ENCODE results near the gene KCTD1.

The KCTD1 gene

DNA sequence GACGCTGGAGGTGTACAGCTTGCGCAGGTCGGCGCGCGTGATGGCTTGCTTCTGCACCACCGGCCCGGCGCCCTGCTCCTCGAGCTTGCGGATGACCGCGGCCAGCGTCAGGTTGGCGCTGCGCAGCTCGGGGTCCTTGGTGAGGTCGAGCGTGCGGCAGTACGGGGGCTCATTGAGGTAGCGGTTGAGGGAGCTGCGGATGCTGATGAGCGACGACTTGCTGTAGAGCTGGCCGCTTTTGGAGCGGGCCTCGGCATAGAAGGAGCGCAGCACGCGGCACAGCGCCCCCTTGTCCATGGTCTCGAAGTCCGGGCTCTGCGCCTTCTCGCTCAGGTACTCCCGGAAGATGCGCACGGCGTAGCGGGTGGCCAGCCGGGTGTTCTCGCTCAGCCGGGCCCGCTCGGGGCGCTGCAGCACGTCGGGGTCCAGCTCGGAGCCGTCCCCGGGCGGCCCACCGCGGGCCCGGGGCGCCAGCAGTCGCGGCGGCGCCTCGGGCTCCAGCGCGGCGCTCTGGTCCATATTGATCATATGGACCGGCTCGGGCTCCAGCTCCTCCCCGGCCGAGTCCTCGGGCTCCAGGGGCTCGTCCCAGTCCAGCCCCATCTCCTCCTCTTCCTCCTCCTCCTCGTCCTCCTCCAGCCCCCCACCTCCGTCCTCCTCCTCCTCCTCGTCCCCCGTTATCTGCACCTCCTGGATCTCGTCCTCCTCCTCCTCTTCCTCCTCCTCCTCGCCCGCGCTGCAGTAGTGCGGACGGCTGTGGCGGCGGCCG, 523 bp downstream of the KCTD1 start:
- DNase-seq: no peak

DNA sequence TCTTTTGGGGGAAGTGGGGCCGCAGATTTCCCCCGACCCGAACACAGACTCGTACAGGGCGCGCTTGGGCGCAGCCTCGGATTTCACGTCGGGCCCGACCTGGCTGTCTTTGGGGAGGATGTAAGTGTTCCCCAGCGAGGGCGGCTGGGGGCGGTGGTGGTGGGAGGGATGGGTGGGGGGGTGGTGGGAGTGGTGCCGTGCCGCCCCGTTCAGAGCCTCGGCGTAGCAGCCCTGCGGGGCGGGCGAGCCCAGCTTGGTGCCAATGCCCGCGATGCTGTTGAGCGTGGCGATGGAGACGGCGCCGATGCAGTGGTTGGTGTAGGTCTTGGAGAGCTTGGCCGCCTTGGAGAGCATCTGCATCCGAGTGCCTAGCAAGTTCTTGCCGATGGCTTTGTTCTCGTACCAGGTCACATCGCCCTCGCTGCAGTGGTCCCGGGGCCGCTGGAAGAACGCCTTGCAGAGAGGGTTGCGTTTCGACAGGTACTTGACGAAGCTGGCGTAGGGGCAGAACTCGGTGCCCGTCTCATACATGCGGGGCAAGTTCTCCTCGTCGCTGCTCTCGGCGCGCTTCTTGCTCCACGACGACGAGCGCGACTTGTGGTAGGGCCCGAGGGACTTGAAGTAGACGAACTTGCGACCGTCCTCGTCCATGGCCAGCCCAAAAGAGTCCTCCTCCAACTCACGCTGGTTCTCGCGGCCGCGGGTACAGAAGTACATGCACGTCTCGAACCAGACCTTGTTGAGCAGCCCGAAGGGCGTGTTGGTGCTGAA, 1.3 kb downstream of the KCTD1 start:
- no peak for DNase-seq

DNA sequence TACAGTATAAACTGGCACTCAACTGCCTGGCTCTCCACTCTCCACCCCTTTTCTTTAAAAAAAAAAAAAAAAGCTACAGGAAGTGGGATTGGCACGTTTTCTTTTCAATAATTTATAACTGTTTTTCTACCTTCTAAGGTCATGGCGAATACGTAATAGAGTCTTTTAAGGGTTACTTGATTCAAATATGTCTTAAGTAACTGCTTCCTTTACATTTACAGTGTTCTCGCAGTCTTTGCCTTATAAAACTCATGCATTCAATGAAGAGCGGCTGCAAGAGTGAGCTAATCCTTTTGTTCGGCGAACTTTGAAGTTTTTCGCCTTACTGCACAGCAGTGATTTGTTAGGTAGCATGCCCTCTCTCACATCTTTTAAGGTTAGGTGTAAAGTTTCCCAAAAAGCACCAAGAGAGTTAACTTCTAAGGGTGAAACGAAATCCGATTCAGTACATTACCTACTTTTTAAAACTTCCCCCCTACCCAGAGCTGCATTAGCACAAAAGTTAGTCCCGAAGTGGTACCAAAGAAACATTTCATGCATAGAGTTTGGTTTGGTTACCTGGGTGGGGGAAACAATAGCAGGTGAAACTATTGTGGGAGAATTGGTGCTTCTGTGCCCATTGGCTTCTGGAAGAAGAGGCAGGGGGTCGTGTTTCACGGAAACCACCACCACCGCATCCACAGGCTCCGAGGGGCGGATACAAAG, 2.0 kb downstream of the KCTD1 start:
- no peak for DNase-seq

DNA sequence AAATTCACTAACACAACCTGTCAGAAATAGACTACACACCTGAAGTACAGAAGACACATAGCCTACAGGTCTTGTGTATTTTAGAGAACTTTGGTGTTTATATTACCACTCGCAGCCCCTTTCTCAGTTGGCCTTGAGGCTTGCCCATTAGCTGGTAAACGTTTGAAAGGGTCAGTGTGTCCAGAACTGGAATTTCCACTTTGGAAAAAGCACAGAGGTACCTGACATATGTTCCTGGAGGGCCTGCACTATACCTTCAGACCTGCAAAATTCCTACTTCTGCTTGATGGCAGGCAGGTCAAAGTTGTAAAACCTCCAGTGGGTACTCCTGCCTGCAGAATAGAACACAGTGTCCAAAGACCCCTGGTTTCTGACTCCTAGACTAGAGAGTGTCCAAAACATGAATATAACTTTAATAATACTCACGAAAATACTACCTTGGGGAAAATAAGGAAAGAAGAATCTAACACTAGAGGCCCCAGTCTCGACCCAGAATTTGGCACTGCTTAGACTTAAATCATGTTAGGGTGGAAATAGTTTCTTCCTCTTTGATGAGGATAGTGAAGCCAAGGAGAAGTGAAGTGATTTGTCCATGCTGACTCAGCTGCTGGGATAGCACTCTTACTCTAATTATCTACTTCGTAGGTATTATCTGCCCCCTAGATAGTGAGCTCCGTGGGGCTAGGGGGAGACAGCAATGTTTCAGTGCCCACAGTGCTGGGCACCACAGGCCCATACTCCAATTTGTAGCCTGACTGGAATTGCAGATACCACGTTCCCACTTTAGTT, 2.8 kb downstream of the KCTD1 start:
- DNase-seq: no peak

DNA sequence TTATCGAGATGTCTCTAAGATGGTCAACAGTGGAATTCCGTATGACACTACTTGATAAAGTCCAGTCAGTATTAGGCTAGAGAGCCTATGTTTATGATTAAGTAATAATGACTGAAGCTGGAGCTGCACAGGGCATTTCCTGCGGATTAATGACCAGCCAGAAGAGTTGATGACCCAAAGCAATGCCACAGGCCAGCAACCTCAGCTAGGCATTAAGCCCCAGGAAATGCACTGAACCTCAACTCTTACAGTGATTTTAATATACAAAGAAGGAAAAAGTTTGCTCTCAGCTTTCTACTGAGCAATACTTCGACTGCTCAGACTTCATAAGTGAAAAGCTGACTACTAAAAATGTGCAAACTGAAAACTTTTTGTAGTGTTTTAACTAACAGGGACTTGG, 3.9 kb downstream of the KCTD1 start:
- DNase-seq: no peak

DNA sequence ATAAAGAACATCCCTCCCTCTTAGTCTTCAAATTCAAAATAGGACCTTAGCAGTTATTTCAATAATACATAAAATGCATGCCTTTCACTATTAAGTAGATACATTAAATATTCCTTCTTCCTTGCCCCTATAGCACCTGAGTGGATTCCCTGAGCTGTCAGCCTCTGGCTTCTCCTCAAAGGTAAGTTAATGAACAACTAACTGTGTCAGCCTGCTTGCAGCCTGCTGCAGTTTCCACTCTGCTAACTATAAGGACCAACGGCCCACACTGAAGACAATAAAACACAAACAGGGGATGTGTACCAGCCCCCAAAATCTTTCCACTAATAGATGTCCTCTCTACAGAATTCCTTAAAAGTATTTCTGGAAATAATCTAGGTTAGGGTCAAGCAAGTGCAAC, 5.0 kb downstream of the KCTD1 start:
- DNase-seq: no peak

DNA sequence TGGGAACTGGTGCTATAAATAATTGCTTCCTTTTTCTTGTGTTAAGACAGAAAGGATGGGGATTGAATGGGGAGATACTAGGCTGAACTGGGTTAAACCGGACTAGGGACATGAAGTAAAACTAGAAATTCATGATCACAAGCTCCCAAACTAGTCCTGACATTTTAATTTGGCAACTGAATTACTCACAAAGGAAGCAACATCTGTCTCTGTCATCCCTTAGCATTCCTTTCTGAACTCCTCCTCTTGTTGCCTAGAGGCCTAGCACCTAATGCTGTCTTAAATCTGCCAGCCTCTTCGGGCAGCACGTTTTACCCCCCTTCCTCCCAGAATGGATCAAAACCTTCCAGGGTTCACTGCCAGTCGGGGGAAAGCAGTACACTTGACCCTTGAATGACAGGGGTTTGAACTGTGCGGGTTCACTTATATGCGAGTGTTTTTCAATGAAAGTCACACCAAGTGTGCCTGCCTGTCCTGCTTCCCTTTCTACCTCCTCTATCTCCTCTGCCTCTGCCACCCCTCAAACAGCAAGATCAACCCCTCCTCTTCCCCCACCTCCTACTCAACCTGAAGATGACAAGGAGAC, 8.2 kb downstream of the KCTD1 start:
- DNase-seq: no peak

DNA sequence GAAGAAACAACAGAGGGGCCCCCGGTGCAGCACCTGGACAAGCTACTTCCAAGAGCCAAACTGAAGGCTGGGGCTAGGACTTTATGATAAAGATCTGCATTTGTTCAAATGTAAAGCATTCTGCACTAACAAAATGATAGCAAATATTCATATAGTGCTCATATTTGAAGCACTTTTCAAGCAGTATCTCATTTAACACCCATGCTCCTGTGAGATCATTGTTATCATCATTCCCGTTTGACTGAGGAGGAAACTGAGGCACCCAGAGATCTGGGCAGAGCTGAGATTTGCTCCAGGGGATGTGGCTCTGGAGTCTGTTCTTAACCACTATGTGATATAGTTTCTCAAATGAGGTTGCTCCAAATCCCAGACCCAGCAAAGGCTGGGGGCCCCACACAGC, 9.8 kb downstream of the KCTD1 start:
- no peak for DNase-seq

DNA sequence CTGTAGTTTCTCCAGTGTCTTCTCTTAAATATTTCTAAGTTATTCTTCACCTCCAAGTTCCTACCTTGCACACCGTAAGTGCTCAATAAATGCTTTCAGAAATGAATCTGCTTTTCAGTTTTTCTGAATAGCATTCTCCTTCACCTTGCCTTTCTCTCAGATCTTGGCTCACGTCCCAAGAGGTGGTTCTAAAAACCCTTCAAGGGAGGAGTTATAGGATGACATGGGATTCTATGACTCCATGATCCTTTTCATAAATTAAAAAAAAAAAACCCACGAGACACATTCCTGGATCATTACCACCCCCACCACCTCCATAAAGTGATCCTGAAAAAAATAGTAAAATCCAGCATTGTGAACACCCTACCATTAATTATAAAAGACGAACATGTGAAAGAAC, 11.7 kb downstream of the KCTD1 start:
- no peak for DNase-seq

DNA sequence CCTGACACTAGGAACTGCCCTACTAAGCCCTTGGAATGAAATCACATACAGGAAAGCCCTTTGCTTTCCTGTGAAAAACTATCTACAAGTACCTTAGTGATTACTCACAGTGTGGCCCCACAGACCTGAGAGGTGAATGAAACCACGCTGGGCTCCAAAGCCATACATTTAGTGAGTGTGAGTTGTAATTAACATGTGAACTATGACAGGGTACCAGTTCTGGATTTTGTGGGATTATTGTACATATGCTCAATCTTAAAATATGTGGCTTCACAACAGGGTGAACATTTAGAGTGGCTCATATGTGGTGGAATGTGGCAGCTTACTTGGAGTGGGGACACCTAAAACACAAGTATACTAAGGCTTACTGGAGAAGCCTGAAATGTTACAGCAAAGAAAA, 12.3 kb downstream of the KCTD1 start:
- no peak for DNase-seq

DNA sequence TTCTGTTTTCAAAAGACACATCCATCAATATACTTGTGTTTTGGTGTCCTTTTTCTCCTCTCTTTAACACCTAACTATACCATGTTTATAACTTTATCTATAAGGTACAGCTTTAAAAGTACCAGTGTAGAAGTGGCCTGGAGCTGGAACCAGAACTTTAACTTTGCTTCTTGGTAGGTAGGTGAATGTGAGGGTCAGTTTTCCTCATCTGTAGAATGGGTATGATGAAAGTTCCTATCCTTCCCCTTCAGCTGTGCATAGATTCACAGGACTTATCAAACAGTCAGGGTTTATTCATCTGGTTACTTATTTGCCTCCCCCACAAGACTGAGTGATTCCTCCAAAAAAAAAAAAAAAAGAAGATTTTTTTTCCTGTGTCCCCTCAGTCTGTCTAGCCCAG, 12.7 kb downstream of the KCTD1 start:
- DNase-seq: no peak

DNA sequence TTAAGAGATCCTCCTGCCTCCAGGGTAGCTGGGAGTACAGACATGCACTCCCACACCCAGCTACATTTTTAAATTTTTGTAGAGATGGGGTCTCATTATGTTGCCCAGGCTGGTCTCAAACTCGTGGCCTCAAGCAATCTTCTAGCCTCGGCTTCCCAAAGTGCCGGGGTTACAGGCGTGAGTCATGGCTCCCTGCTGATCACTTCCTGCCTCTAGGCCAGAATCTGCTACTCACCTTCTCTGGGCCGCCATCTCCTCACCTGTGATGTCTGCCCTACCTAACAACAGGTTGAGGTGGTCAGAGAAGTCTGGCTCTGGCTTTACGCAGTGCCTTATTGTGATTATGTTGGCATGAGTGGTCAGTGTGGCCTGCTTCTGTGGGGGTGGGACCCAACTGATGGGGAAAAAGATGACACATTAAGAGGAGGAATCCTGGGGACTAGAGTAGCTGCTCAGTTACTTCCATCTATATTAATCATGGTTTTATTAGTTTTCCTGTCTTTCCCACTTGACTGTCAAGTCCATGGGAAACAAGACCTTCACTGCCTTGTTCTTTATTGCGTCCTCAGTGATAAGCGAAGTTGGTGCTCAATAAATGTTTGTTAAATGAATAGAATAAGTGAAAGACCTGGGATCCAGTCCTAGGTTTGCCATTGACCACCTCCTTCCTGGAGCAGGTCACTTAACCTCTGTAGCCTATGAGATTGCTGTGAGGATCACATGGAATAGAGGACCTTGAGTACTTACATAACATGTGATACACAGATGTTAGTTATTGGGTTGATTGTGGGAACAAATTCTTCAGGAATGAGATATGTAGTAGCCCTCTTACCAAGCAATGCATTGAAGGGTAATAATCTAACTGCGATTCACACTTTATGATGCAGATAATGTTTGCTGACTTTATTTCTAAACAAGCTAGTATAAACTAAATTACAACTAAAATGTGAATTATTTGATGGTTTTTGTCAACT, 15.7 kb downstream of the KCTD1 start:
- DNase-seq: no peak

DNA sequence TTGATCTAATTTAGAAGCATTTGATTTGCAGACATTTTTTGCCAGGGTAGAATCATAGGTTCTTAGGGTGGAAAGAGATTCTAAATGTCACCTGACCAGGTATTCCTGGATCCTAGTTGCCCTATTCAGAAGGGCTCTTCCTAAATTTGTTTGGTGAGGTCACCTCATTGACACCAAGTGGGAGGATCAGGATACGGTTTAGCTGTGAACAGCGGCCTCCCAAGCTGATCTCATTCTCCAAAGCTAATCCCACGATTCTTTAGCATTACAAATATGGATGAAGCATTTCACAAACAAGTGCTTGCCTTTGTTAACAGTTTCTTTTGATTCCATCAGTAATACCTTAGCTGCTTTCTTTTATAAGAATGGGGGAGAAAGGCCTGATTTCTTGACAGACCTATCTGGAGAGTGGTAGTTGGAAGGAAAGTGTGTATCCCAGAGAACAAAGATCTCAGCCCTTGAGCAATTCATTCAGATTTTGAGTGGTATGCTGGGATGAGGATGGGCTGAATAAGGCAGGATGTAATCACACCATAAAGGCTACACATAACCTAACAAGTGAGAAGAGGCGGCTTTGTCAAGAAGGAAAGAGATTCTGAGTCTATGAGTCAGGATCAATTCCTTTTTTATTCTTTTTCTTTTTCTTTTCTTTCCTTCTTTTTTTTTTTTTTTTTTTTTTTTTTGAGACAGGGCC, 16.6 kb downstream of the KCTD1 start:
- no peak for DNase-seq

DNA sequence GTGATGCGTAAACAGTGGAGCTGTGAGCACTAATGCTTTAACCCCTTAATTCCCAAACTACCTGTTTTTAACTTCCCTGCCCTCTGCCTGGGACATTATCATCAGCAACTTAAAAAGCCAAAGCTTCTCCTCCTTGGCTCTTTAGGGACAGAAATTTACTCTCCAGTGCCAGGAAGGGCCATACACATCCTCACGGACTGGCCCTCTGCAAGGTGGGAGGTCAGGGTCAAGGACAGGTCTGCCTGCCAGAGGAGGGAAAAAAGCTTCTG, 21.5 kb downstream of the KCTD1 start:
- DNase-seq: no peak

DNA sequence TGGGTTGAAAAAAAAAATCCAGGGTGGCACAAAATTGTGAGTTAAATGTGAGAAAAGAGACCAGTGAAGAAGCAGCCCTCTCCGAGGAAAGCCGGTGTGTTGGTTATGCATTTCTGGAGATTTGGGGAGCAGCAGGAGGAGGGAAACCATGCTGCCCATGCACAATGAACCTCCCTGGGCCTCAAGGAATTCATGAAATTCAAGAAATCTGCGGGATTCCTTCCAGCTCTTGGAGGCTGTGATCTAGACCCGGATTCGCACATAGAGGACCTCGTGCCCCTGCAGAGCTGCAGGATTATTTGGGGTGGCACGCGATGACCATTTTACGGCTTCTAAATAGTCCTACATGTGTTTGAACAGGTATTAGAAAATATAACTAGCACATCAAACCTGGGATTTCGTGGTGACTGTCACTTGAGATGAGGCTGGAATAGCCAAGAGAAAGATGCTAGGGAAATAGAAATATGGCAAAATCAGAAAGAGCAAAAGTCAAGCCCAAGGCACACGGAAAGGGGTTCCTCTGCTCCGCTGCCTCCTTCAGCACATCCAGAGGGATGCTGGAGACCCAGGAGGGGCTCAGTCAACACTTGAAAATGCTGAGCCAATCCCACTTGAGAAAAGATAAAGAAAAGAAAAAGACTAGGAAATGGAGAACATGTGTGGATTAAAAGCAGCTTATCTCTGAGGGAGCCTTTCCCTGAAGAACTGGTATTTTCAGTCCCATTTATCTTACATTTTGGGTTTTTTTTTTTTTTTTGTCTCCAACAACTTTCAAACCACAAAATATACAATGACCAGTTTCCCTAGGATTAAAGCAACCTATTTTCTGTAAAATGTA, 22.0 kb downstream of the KCTD1 start:
- DNase-seq: no peak

DNA sequence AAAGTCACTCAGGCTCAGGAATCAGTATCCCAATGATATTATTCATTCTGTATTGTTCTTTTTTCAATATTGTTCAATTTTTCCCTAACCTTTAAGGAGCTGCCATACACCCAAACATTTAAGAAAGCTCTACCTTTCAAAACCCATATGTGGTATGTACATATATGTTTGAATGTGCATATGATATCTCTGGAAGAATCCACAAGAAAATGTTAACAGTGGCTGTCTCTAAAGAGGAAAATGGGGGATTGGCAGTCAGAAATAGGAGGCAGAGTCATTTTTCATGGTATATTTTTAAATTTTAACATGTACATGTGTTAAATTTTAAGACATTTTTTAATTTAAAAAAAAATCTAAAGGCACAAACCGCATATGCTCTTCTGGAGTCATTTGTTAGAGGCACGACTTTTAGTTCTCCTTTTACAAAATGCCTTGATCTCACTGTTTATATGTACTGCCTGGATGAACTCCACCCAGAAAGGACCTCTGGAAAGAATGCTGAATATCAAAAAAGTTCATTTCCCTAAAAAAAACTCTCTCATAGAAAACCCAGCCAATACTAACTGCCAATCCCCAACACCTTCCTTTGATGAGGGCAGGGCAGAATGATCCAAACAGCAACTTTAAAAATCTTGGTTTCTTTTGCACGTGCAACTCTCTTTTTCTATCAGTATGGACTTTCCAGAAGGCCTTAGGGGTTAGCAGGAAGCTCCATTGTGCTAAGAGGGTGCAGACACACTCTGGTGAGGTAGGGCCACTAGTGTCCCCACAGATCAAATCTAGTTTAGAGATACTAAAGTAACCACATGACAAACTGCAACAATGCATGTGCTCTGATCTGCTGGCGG, 23.6 kb downstream of the KCTD1 start:
- DNase-seq: no peak

DNA sequence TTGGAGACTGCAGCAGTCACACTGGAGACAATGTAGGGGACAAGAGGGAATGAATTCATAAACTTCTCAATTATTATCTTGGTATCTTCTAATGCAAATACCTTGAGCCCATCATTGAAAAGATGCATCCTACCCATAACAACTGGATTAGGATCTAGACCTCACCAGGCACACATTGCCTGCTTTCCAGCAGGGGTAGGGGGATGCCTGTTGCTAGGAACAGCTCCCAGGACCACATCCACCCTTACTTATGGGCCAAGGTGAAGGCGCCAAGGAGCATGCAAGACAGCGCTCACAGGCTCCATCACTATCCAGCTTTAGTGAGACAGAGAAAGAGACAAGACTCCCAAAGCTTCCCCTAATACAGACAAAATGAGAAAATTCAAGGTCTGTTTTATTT, 24.4 kb downstream of the KCTD1 start:
- no peak for DNase-seq

DNA sequence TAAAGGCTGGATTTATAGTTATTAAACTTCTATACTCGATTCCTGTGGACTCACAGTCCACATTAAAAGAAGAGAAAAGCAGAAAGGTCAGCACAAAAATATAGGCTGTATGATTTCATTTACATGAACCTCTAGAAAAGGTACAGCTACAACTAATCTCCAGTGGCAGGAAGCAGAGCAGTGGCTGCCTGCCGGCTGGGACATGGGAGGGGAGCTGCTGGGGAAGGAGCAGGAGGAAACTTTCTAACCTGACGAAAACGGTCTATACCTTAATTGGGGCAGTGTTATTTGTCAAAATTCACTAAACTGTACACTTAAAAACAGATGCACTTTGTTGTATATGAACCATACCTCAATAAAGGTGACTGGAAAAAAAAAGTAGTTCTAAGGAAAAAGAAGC, 26.7 kb downstream of the KCTD1 start:
- no peak for DNase-seq

DNA sequence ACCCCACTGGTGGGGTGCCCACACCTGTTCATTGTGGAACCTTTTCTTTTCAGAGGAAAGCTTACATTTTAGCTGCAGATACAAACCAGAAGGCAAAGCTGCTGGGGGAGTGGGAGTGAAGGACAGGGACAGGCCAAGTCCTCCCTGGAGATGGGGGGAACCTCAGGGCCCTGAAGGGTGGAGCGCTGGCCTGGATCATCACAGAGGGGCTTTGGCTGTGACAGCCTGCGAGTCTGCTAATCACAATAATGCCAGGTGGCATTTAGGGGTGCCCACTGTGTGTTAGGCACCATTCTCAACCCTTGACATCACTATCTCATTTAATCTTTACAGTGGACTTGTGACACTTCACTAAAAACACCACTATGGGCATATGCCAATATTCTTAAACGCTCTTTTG, 27.4 kb downstream of the KCTD1 start:
- DNase-seq: no peak
